HG02642 (cell line): Measurements from ENCODE around the gene CENPC.

Experiments
- ATAC-seq: cut with Tn5 transposase; IDR thresholded peaks from one replicate; pipeline ENCODE4 v1.9.1; 2021; ENCODE audit warnings: mild to moderate bottlenecking; ENCODE audit not compliant: unreplicated experiment, poor library complexity

The CENPC gene

GRCh38 chr4:67430989-67431388 lies 114.3 kb downstream of the CENPC start:
- no peak for ATAC-seq

- ATAC-seq: no peak
Observed at GRCh38 chr4:67428819-67429218, 116.5 kb downstream of the CENPC start.
